ENCODE results near the gene SLC3A2.

SLC3A2 gene

DNA sequence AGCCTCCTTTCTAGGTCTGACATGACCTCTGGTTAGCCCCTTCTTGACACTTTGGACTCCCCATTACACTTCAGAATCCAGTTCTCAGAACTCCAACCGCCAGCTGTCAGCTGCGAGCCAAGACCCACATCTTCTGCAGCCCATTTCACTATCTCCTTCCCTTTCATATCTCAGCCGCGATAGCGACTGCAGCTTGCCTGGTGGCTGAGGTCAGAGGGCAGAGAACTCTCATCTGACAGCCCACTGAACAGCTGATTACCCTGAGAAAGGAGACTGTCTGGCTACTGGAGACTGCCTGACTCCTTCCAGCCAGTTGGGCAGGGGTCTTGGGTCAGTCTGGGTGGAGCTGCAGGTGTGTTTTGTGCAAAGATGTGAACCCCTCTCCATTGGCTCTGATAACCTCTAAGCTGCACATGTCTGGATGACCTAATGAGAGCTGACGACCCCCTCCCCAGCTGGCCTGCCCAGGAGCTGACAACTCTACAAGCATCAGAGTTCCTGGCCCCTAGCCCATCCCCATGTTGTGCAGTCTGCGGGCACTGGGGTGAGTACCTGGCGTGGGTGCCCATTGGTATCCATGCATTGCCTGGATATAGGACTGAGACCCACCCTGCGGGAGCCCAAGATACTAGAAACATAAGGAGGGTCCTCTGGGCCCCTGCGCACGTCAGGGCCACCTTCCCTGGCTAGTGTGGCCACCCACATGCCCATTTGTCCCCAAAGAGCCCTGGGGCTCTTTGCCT is 39.4 kb downstream of the SLC3A2 start:
- TF ChIP-seq, protein P1, sequence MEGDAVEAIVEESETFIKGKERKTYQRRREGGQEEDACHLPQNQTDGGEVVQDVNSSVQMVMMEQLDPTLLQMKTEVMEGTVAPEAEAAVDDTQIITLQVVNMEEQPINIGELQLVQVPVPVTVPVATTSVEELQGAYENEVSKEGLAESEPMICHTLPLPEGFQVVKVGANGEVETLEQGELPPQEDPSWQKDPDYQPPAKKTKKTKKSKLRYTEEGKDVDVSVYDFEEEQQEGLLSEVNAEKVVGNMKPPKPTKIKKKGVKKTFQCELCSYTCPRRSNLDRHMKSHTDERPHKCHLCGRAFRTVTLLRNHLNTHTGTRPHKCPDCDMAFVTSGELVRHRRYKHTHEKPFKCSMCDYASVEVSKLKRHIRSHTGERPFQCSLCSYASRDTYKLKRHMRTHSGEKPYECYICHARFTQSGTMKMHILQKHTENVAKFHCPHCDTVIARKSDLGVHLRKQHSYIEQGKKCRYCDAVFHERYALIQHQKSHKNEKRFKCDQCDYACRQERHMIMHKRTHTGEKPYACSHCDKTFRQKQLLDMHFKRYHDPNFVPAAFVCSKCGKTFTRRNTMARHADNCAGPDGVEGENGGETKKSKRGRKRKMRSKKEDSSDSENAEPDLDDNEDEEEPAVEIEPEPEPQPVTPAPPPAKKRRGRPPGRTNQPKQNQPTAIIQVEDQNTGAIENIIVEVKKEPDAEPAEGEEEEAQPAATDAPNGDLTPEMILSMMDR (IDR thresholded peaks at IDR 0.05; ENCODE audit: low read depth, low read length) = no peak
- TF ChIP-seq POLR2A (IDR thresholded peaks at IDR 0.05; ENCODE audit: extremely low read depth, insufficient read length) = no peak
- TF ChIP-seq MYC (IDR thresholded peaks at IDR 0.05; ENCODE audit: low read depth, low read length) = no peak
- TF ChIP-seq, protein P2, sequence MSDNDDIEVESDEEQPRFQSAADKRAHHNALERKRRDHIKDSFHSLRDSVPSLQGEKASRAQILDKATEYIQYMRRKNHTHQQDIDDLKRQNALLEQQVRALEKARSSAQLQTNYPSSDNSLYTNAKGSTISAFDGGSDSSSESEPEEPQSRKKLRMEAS (IDR thresholded peaks at IDR 0.05; ENCODE audit: low read depth, low read length) = no peak
- DNase-seq (ENCODE audit: low read depth) = no peak

GRCh38 chr11:62921201-62921572 is 40.5 kb downstream of the SLC3A2 start, which contains the start of gene CHRM1:
Gene CHRM1 (minus strand): TSS chr11:62921363. CDS start chr11:62911100, 10,263 bp downstream.
- no peak for DNase-seq (ENCODE audit: low read depth)
- no peak for TF ChIP-seq MYC (IDR thresholded peaks at IDR 0.05; ENCODE audit: low read depth, low read length)
- no peak for TF ChIP-seq POLR2A (IDR thresholded peaks at IDR 0.05; ENCODE audit: extremely low read depth, insufficient read length)
- TF ChIP-seq, protein P1 (IDR thresholded peaks at IDR 0.05; ENCODE audit: low read depth, low read length) = no peak
- TF ChIP-seq, protein P2 (IDR thresholded peaks at IDR 0.05; ENCODE audit: low read depth, low read length) = no peak
- no peak within 1 kb of the TSS for H3K4me3 ChIP-seq (ENCODE audit: low read depth, low read length)

More for the DNA sequence above, 39.4 kb downstream of the SLC3A2 start:
- no peak overlapping the region for H3K4me3 ChIP-seq (ENCODE audit: low read depth, low read length)

DNA sequence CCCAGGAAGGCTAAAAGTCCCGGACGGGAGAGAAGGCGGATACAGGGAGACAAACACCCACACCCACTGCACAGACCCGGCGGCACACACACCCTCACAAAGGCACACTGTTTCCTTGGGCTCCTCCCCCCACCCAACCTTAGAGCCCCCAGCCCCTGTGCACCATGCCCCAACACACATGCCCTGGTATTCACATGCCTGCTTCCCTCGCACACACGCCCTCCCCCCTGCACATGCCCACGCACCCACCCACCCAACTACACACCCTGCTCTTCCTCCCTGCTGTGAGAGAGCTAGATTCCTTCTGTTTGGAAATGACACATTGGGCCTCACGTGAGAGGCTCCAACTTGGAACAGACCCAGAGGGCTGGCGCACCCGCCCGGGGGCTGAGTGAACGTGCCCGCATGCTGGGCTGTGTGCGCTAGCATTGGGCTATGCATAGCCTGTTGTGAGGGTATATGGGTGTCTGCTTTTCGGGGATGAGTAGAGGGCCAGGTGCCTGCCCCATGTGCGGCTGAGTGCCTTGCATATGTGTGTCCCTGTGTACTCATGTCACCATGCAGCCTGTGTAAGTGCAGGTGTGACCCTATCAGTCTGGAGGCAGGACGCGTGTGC is 41.0 kb downstream of the SLC3A2 start:
- no peak for DNase-seq (ENCODE audit: low read depth)
- TF ChIP-seq MYC (IDR thresholded peaks at IDR 0.05; ENCODE audit: low read depth, low read length) = no peak
- no peak for TF ChIP-seq POLR2A (IDR thresholded peaks at IDR 0.05; ENCODE audit: extremely low read depth, insufficient read length)
- TF ChIP-seq, protein P1 (IDR thresholded peaks at IDR 0.05; ENCODE audit: low read depth, low read length) = no peak
- TF ChIP-seq, protein P2 (IDR thresholded peaks at IDR 0.05; ENCODE audit: low read depth, low read length) = no peak
- H3K4me3 ChIP-seq (ENCODE audit: low read depth, low read length) = no peak overlapping the region

GRCh38 chr11:62922189-62922589 is 41.5 kb downstream of the SLC3A2 start:
- no peak for DNase-seq (ENCODE audit: low read depth)
- TF ChIP-seq, protein P1 (IDR thresholded peaks at IDR 0.05; ENCODE audit: low read depth, low read length) = no peak
- TF ChIP-seq POLR2A (IDR thresholded peaks at IDR 0.05; ENCODE audit: extremely low read depth, insufficient read length) (no peak), MYC (IDR thresholded peaks at IDR 0.05; ENCODE audit: low read depth, low read length) (no peak)
- TF ChIP-seq, protein P2 (IDR thresholded peaks at IDR 0.05; ENCODE audit: low read depth, low read length) = no peak
- H3K4me3 ChIP-seq (ENCODE audit: low read depth, low read length) = no peak overlapping the region

DNA sequence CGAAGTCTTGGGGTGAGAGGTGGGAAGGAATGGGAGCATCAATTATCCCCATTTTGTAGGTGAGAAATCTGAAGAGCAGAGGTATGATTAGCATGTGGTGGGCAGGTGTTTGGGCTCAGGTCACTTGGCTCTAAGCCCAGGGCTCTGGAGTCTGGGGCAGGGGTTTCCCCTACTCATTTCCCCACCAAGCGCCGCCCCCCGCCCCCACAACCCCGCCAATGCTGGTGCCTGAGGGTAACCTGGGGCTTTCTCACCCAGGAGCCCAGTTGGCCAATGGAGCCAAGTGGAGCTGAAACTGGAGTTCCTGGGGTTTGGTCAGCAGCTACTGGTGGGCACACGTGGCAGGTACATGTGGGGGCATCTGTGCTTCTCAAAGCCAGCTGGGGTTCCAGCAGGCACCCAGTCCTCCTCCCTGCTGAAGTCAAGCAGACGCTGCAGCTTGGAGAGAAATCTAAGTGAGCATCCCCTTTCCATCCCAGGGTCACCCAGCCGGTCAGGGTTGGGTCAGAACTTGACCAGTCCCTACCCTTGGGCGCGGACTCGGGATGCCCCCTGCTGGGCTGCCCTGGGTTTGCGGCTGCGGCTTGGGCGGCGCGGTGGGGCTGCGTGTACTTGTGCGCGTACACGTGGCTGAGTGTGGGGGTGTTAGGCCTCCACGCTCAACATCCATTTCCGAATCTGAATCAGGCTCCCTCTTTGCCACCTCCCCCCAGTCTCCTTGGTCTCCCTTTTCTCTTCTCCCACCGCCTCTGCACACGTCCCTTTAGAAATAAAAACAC is 42.1 kb downstream of the SLC3A2 start:
- peak; percentile 49 for DNase-seq (ENCODE audit: low read depth)
- H3K4me3 ChIP-seq (ENCODE audit: low read depth, low read length) = no peak overlapping the region
- TF ChIP-seq MYC (IDR thresholded peaks at IDR 0.05; ENCODE audit: low read depth, low read length) (no peak), POLR2A (IDR thresholded peaks at IDR 0.05; ENCODE audit: extremely low read depth, insufficient read length) (no peak)
- TF ChIP-seq, protein P2 (IDR thresholded peaks at IDR 0.05; ENCODE audit: low read depth, low read length) = no peak
- TF ChIP-seq, protein P1 (IDR thresholded peaks at IDR 0.05; ENCODE audit: low read depth, low read length) = peak; percentile 53

All from NB4 (cell line).